GM12878 (cell line): ENCODE results near the gene CEP83. TPM values are rescaled to one million over a fixed set of nuclear protein-coding genes. Genes with fewer than 3 reads are reported as not detected.

Experiments
- ATAC-seq: fragments of 200-7000 bp; cut with Tn5 transposase; 3 replicates; pipeline ENCODE4 v1.9.1; 2020; ENCODE audit warnings: mild to moderate bottlenecking, moderate library complexity
- BruUV-seq: library from RNA; stranded (reverse); fragments of 400-500 nt; replicated peaks from 2 replicates; lab custom pipeline; 2021; lab: Mats Ljungman, UMichigan
- CTCF ChIA-PET: fragments of 300-600 bp; sonication (Branson Sonifier 250); formaldehyde crosslinking; extraction: SDS; loops from one replicate; lab custom pipeline; 2021; ENCODE audit warnings: inconsistent platforms; lab: Yijun Ruan, JAX
- POLR2A ChIA-PET: fragments of 350-600 bp; formaldehyde crosslinking; extraction: SDS; loops from one replicate; lab custom pipeline; 2021; ENCODE audit warnings: inconsistent platforms; lab: Charles Lee
- RAD21 ChIA-PET: fragments of 300-600 bp; sonication (Branson Sonifier 250); formaldehyde crosslinking; loops from one replicate; lab custom pipeline; 2023; ENCODE audit warnings: antibody characterized with exemption; ENCODE audit not compliant: unreplicated experiment; lab: Charles Lee
- SMC1A ChIA-PET: fragments of 300-600 bp; sonication (Branson Sonifier 250); formaldehyde crosslinking; loops from one replicate; lab custom pipeline; 2023; ENCODE audit not compliant: unreplicated experiment, uncharacterized antibody; lab: Charles Lee
- DNase-seq: peaks from one replicate; pipeline ENCODE4 v3.0.0-alpha.2; 2011; ENCODE audit warnings: low read depth, low spot score
- FAIRE-seq: peaks from 3 replicates; lab custom pipeline; 2011; peaks lifted over from hg19 to GRCh38; lab: Jason Lieb, UNC
- H2AFZ ChIP-seq: 2 replicates; pipeline ENCODE4 v1.6.0; 2011; ENCODE audit warnings: low read depth, low read length, control low read depth; ENCODE audit not compliant: control insufficient read depth
- H3K27ac ChIP-seq: 2 replicates; pipeline ENCODE4 v1.5.1; 2011; ENCODE audit warnings: control low read depth; ENCODE audit not compliant: control insufficient read depth, insufficient read depth
- H3K27me3 ChIP-seq, 2 experiments: replicated peaks in 1 of 2; 2 replicates each; pipeline versions ENCODE4 v1.6.0 to v1.6.1; 2011; ENCODE audit warnings: low read length in 1 of 2; ENCODE audit not compliant: control insufficient read depth in 2 of 2, insufficient read depth in 2 of 2
- H3K36me3 ChIP-seq, 2 experiments: 2 replicates each; pipeline ENCODE4 v1.5.1; 2011; ENCODE audit warnings: low read length in 1 of 2; ENCODE audit not compliant: control insufficient read depth in 2 of 2, insufficient read depth in 2 of 2
- H3K4me1 ChIP-seq: 2 replicates; pipeline ENCODE4 v1.6.1; 2011; ENCODE audit warnings: mild to moderate bottlenecking, low read length, moderate library complexity, mixed read lengths; ENCODE audit not compliant: control insufficient read depth, insufficient read depth
- H3K4me2 ChIP-seq: 2 replicates; pipeline ENCODE4 v1.6.0; 2011; ENCODE audit warnings: control low read depth; ENCODE audit not compliant: control insufficient read depth, insufficient read depth
- H3K4me3 ChIP-seq: fragments of 200-600 bp; sonication (generic); 2 replicates; pipeline ENCODE4 v1.5.1; 2016
- H3K79me2 ChIP-seq: 2 replicates; pipeline ENCODE4 v1.6.0; 2011; ENCODE audit warnings: low read length; ENCODE audit not compliant: control insufficient read depth, insufficient read depth
- H3K9ac ChIP-seq: 2 replicates; pipeline ENCODE4 v1.8.0; 2011; ENCODE audit warnings: low read length, control low read depth, mixed read lengths; ENCODE audit not compliant: control insufficient read depth, insufficient read depth
- H3K9me3 ChIP-seq: replicated peaks from 3 replicates; pipeline ENCODE4 v1.5.1; 2011; ENCODE audit warnings: mild to moderate bottlenecking, low read length; ENCODE audit not compliant: control insufficient read depth, insufficient read depth
- H4K20me1 ChIP-seq: 2 replicates; pipeline ENCODE4 v1.6.0; 2011; ENCODE audit not compliant: control insufficient read depth, insufficient read depth
- BCLAF1 ChIP-seq: fragments of 450-650 bp; IDR thresholded peaks from 2 replicates; pipeline ENCODE4 v1.6.1; 2017; ENCODE audit warnings: antibody characterized with exemption, mild to moderate bottlenecking, moderate library complexity
- FOXM1 ChIP-seq: IDR thresholded peaks from 2 replicates; pipeline ENCODE4 v1.6.1; 2012; ENCODE audit warnings: low read depth, mild to moderate bottlenecking, inconsistent platforms, low read length, moderate library complexity
- HSF1 ChIP-seq: fragments of 150-350 bp; IDR thresholded peaks from 2 replicates; pipeline ENCODE4 v1.6.1; 2014; ENCODE audit warnings: mild to moderate bottlenecking, low read depth, low read length
- KDM1A ChIP-seq: fragments of 200-600 bp; sonication (generic); IDR thresholded peaks from 2 replicates; pipeline ENCODE4 v1.6.1; 2016; ENCODE audit warnings: borderline replicate concordance
- MTA3 ChIP-seq: IDR thresholded peaks from 2 replicates; pipeline ENCODE4 v1.6.1; 2012; ENCODE audit warnings: low read length, inconsistent platforms, borderline replicate concordance
- MYB ChIP-seq: fragments of 150-350 bp; IDR thresholded peaks from 2 replicates; pipeline ENCODE4 v1.6.1; 2014; ENCODE audit warnings: mild to moderate bottlenecking, low read depth, low read length, borderline replicate concordance
- NFIC ChIP-seq: IDR thresholded peaks from 2 replicates; pipeline ENCODE4 v1.6.1; 2012; ENCODE audit warnings: low read depth, mild to moderate bottlenecking, inconsistent platforms, low read length, moderate library complexity
- PML ChIP-seq: IDR thresholded peaks from 2 replicates; pipeline ENCODE4 v1.6.1; 2012; ENCODE audit warnings: low read length, inconsistent platforms
- POLR2AphosphoS2 ChIP-seq: IDR thresholded peaks from 2 replicates; pipeline ENCODE4 v1.6.1; 2011; ENCODE audit warnings: low read depth, mild to moderate bottlenecking, low read length, improper control_type of control experiment, moderate library complexity
- POU2F2 ChIP-seq: IDR thresholded peaks from 3 replicates; pipeline ENCODE4 v1.6.1; 2011; ENCODE audit warnings: low read depth, mild to moderate bottlenecking, low read length, borderline replicate concordance
- RAD51 ChIP-seq: fragments of 450-650 bp; IDR thresholded peaks from 2 replicates; pipeline ENCODE4 v1.6.1; 2016; ENCODE audit warnings: moderate library complexity, mild to moderate bottlenecking, inconsistent platforms
- RBBP5 ChIP-seq: fragments of 200-600 bp; sonication (generic); conservative IDR thresholded peaks from 2 replicates; pipeline ENCODE4 v1.6.1; 2016
- TAF1 ChIP-seq: IDR thresholded peaks from 2 replicates; pipeline ENCODE4 v1.6.1; 2011; ENCODE audit warnings: mild to moderate bottlenecking, low read depth, low read length, borderline replicate concordance
- ZNF592 ChIP-seq: fragments of 450-650 bp; IDR thresholded peaks from 2 replicates; pipeline ENCODE4 v1.6.1; 2017; ENCODE audit warnings: mild to moderate bottlenecking, moderate library complexity
- WGBS: methylation state at CpG from one replicate; pipeline ENCODE4 v1.1.6; 2016; ENCODE audit warnings: low lambda C conversion rate; ENCODE audit not compliant: insufficient replicate concordance, insufficient coverage; ENCODE audit errors: missing lambda C conversion rate; 5-methylcytosine and 5-hydroxymethylcytosine counted together
- in situ Hi-C: fragments of 300-500 bp; cut with MboI; formaldehyde crosslinking; loops from 9 replicates; pipeline ENCODE4 v1.14.3; 2018; ENCODE audit warnings: mixed read lengths
- intact Hi-C: fragments of 100-400 bp; cut with micrococcal nuclease; formaldehyde crosslinking; loops from one replicate; pipeline ENCODE4 v1.14.2; 2022; ENCODE audit not compliant: unreplicated experiment
- polyA plus RNA-seq, 11 experiments: library from polyadenylated mRNA; depleted of rRNA in 4 of 11; unstranded in 6 of 11; stranded (reverse) in 5 of 11; fragments of >200 nt; fragmentation: Nextera tagmentation in 4 of 11; fragmentation: Illumina TruSeq in 1 of 11; extraction: Ambion mirVana in 4 of 11; extraction: Trizol in 1 of 11; gene quantifications; 1 replicate in 1 of 11; 2 replicates in 10 of 11; pipeline versions ENCODE4 v1.2.1 to v1.2.3, GENCODE V29; 2011 to 2016; ENCODE audit warnings: inconsistent platforms in 2 of 11, missing spikeins in 2 of 11, low read depth in 1 of 11
- total RNA-seq, 4 experiments: library from RNA; depleted of rRNA in 3 of 4; stranded (reverse); fragments of >200 nt in 3 of 4; fragmentation: Illumina TruSeq in 1 of 4; extraction: Trizol in 1 of 4; gene quantifications; 2 replicates each; pipeline versions ENCODE4 v1.2.1 to v1.2.3, GENCODE V29; 2013 to 2021

Gene CEP83
- total and polyA plus RNA-seq, 10 of the 15 experiments (the other 5 are each of a cell fraction or from before 2014, with no cell fraction given) = 4.3 to 39.0 (median 22.5) TPM

GRCh38 chr12:94362653-94363052 lies 97.0 kb downstream of the CEP83 start:
- ATAC-seq = no peak

More at GRCh38 chr12:94362653-94363052, 97.0 kb downstream of the CEP83 start:
- CTCF ChIA-PET = no interaction called here
- H2AFZ ChIP-seq = no peak overlapping the region
- no peak for TF ChIP-seq BCLAF1
- TF ChIP-seq HSF1 = no peak
- TF ChIP-seq ZNF592 = no peak
- no peak for TF ChIP-seq FOXM1
- TF ChIP-seq TAF1 = no peak
- no peak for TF ChIP-seq POU2F2
- no peak for TF ChIP-seq RBBP5
- no peak for TF ChIP-seq RAD51
- no peak for TF ChIP-seq KDM1A
- no peak for TF ChIP-seq MTA3
- no peak for TF ChIP-seq MYB
- TF ChIP-seq POLR2AphosphoS2 = no peak
- no peak for TF ChIP-seq NFIC
- TF ChIP-seq PML = no peak
- H3K27ac ChIP-seq = no peak overlapping the region
- intact Hi-C loops (no loop called here), in situ Hi-C loops (no loop called here)
- FAIRE-seq (no peak), DNase-seq (no peak)
- RAD21 ChIA-PET = no interaction called here
- peaks cover 3% of the 10 kb centered on the region for H3K9me3 ChIP-seq
- no peaks in the 10 kb centered on the region for H3K79me2 ChIP-seq
- no peaks in the 10 kb centered on the region for H4K20me1 ChIP-seq
- BruUV-seq = no TSS peak
- H3K27me3 ChIP-seq = no peaks in the 10 kb centered on the region
- WGBS = 93% methylated on average over 2 of the region's 2 CpGs
- H3K36me3 ChIP-seq = peaks cover 0 to 2% of the 10 kb centered on the region in 2 experiments; a peak in 1 of 4 replicates
- SMC1A ChIA-PET = no interaction called here
- no peaks in the 10 kb centered on the region for H3K4me1 ChIP-seq
- no peak overlapping the region for H3K4me2 ChIP-seq
- no peak overlapping the region for H3K4me3 ChIP-seq
- no peak overlapping the region for H3K9ac ChIP-seq
- POLR2A ChIA-PET = no interaction called here
